Endometrial microvascular endothelial cells (primary cell): ENCODE measurements around the gene CBR1. TPM values are rescaled to one million over a fixed set of nuclear protein-coding genes. Genes with fewer than 3 reads are reported as not detected.

Source experiments
- in situ Hi-C: cut with HindIII; loops from 2 replicates; pipeline ENCODE4 v1.10.0; 2017; ENCODE audit warnings: low sequenced_read_pairs, low pct_unique_long_range_greater_than_20kb; ENCODE audit errors: inconsistent ontology term
- total RNA-seq: library from RNA; depleted of rRNA; stranded (reverse); fragments of >200 nt; gene quantifications from one replicate; pipeline ENCODE4 v1.2.3, GENCODE V29; 2015; ENCODE audit errors: inconsistent ontology term

CBR1 gene
- total RNA-seq, 1 donor from 2014 or later, result 135 TPM

DNA sequence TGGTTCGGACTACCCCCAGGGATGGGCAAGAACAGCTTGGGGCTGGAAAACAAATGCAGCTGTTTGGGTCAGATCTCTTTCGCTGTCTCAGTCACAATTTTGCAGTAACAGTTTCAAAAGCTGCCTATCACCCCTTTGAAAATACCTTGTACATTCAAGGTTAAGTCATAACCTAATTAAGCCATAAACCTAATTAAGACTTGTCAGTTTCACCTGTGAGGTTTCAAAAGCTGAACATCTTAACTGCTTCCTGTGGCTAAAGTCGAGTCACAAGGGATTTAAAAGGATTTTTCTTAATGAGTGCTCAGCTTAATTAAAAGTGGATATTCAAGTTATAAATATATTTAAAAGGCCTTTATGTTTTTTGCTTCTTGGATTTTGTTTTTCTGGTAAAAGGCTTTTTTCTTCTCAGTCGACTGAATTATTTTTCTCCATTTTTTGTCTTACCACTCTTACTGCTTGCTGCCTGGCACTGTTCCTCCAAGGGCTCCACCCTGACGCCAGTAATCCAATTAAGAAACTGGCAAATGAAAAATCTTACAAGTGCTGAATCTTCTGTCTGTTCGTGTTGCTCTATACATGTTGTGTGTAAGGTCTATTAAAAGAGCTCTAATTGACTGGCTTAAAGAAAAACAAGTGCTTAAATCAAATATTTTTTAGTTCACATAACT is 31.3 kb downstream of the CBR1 start:
- in situ Hi-C loops, result no loop called here

GRCh38 chr21:36103434-36103833 is 33.6 kb downstream of the CBR1 start:
- in situ Hi-C loops, result no loop called here

DNA sequence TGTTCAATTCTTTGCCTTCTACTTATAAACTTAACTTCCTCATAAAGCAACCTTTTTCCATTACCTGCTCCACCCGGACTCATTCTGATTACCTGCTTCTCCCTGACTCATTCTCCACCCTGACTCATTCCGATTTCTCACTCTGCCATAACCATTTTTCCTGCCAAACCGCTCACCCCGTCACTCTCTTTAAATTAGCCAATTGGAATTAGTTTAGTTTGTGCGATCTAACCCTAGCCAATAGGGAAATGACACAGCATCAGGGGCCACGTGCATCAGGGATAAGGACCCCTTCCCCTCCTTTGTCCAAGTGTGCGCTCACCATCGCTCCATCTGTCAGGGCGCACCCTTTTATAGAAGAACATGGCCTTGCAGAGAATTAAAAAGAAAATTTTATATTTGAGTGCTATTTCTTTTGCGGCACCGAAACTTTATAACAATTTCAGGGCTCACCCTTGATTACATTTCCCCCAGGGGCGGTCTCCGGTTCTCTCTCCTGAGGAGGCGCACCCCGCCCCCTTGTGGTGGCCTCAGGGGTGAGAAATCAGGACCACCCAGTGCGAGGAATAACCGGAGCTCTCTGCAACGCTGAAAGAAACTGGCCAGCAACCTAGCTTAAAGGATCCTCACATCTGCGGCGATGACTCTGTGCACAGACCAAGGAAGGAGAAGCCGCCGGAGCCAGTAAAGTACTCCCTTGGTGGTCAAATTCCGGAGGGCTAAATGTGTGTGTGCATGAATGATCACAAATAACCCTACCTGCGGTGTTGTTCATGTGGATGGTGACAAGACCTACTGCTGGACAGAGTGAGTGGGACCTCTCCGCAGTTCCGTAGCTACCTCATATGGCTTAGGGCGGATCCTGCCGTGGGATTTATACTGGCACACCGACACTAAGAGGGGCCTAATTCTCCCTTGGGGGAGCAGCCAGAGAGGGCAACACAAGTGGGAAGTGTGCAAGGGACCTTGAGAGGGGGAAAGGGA is 34.8 kb downstream of the CBR1 start:
- in situ Hi-C loops, result no loop called here

DNA sequence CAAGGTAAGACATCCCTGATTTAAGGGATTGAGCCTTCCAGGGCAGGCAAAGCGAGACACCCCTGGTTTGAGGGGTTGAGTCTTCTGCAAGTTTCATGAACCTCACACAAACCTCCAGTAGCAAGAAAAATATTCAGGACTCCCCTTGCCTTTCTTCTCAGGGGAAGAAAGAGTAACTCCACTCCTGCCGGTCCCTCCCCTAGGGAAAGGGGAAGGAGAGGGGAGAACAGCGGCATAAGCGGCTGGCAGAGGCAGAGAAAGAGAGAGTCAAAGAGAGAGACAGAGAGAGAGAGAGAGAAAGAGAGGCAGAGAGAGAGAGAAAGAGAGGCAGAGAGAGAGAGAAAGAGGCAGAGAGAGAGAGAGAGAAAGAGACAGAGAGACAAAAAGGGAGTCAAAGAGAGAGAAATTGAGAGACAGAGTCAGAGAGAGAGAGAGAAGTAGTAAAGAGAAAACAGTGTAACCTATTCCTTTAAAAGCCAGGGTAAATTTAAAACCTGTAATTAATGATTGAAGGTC is 35.6 kb downstream of the CBR1 start:
- in situ Hi-C loops, result no loop called here

DNA sequence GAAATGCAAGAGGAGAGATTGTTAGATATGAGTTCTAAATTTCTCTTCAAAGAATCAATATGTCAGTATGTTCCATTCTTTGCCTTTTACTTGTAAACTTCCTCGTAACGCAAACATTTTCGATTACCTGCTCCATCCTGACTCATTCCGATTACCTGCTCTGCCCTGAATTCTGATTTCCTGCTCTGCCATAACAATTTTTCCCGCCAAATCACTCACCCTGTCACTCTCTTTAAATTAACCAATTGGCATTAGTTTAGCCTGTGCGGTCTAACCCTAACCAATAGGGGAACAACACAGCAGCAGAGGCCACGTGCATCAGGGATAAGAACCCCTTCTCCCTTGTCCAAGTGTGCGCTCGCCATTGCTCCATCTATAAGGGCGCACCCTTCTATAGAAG is 40.0 kb downstream of the CBR1 start:
- in situ Hi-C loops, result no loop called here

DNA sequence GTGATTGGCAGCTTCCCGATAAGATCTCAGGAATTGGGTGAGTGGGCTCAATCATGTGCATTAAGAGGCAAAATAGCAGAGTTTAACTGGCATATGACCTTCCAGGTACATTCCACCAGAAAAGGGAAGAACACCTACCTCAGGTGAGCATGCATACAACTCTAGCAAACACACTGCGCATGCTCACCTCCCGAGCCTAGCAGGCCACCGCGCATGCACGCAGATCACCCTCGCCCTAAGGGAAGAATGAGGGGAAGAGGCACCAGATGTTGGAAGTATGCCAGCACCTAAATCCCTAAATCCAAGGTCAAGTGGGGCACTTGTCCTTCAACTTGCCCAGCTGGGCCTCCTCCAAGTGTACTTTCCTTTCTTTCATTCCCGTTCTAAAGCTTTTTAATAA is 41.4 kb downstream of the CBR1 start:
- in situ Hi-C loops, result no loop called here

GRCh38 chr21:36113647-36114428 is 44.0 kb downstream of the CBR1 start:
- in situ Hi-C loops, result no loop called here

- in situ Hi-C loops, result no loop called here
These were observed 45.4 kb downstream of the CBR1 start for GRCh38 chr21:36115138-36115730.

- in situ Hi-C loops, result no loop called here
These were observed 47.5 kb downstream of the CBR1 start for GRCh38 chr21:36117286-36117741.

GRCh38 chr21:36120304-36120888 is 50.6 kb downstream of the CBR1 start:
- in situ Hi-C loops, result no loop called here

Other genes starting within 250 kb of the CBR1 start
- gene SETD4, start 9.5 kb upstream of the CBR1 start, total RNA-seq, result 25.9 TPM
- gene CBR3, start 65.1 kb downstream of the CBR1 start, total RNA-seq, result 17.3 TPM
- 19.3 TPM for gene DOP1B, start 86.8 kb downstream of the CBR1 start, total RNA-seq